ENCODE results near the gene CHCHD10.

DNA sequence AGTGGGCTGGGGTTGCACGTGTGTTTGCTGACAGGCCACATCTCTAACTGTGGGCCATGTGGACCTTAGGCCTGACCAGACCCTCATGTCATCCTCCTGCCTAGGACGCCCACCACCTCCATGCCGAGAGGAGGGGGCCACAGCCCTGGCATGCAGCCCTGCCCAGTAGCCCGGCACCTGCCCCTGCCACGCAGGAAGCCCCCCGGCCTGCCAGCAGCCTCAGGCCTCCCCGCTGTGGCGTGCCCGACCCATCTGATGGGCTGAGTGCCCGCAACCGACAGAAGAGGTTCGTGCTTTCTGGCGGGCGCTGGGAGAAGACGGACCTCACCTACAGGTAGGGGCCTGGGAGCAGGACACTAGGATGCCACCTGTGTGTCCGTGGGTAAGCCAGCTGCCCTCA, 11.3 kb upstream of the CHCHD10 start:
- TF ChIP-seq, protein P1, sequence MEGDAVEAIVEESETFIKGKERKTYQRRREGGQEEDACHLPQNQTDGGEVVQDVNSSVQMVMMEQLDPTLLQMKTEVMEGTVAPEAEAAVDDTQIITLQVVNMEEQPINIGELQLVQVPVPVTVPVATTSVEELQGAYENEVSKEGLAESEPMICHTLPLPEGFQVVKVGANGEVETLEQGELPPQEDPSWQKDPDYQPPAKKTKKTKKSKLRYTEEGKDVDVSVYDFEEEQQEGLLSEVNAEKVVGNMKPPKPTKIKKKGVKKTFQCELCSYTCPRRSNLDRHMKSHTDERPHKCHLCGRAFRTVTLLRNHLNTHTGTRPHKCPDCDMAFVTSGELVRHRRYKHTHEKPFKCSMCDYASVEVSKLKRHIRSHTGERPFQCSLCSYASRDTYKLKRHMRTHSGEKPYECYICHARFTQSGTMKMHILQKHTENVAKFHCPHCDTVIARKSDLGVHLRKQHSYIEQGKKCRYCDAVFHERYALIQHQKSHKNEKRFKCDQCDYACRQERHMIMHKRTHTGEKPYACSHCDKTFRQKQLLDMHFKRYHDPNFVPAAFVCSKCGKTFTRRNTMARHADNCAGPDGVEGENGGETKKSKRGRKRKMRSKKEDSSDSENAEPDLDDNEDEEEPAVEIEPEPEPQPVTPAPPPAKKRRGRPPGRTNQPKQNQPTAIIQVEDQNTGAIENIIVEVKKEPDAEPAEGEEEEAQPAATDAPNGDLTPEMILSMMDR (IDR thresholded peaks at IDR 0.05) = no peak
- TF ChIP-seq POLR2A (IDR thresholded peaks at IDR 0.05) = no peak
- no peak for TF ChIP-seq EP300 (IDR thresholded peaks at IDR 0.05)
- TF ChIP-seq POLR2AphosphoS5 (IDR thresholded peaks at IDR 0.05) = no peak
